Measurements from ENCODE around the gene UPK2. TPM values are rescaled to one million over a fixed set of nuclear protein-coding genes. Genes with fewer than 3 reads are reported as not detected.

UPK2 gene
- total and polyA plus RNA-seq, 2 donors (not counting 3 experiments of a cell fraction or from before 2014, with no cell fraction given) = 0.11 TPM; not detected in 1

DNA sequence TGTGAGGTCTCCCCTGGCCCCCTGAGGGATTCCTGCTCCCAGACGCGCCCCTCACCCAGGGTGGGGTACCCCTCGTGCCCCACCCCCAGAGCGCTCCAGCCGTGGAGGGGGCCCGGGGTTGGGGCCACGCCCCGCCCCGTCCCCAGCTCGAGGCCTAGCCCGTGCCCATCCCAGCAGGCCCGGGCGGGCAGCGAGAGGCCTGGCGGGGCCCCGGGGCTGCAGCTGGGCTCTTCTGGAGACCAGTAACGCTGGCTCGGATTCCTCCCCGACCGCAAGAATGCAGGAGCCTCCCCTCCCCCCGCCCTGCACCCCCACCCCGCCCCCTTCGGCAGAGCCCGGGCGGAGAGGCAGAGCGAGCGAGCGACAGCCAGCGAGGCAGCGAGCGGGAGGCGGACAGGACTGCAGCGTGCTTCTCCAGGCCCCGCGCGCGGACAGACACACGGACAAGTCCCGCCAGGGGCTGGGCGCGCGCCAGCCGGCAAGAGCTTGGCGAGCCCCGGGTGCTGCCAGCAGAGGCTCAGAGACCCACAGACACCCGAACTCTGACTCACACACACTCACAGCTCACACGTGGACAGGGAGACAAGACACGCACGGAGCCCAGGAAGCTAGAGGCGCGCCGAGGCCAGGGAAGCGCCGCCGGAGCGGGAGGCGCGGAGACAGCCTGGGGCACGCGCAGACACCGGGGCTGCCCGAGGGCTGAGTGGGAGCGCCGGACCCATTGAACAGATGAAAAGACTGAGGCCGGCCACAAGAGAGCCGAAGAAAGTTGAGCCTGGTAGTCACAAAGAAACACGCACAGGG, 45.6 kb upstream of the UPK2 start:
- peak; percentile 43 for FAIRE-seq
- peaks cover 17% of the 10 kb centered on the region for H3K79me2 ChIP-seq (ENCODE audit: control insufficient read depth, insufficient read depth, low read length)
- peaks cover 54% of the 10 kb centered on the region for H3K4me1 ChIP-seq (ENCODE audit: control insufficient read depth, extremely low read depth, insufficient read depth, low read length)
- no peaks in the 10 kb centered on the region for H4K20me1 ChIP-seq (replicated peaks; ENCODE audit: control insufficient read depth, extremely low read depth, insufficient read depth, low read length)
- BruUV-seq (replicated peaks) = no TSS peak
- POLR2A ChIA-PET = interaction anchor here (0.6 to 6.3 kb wide), 4 partner anchors 15 to 254 kb away, joined by 3 to 52 read pairs (median 4); partner anchors contain the start of genes BCL9L and DDX6
- H3K9me3 ChIP-seq (replicated peaks; ENCODE audit: control insufficient read depth, insufficient read depth, low read length) = no peaks in the 10 kb centered on the region
- intact Hi-C loops (cut with micrococcal nuclease) (loop anchor here (5.0 kb wide), 2 partner anchors 177 to 407 kb away; partner anchors contain the start of gene MCAM), dilution Hi-C loops (cut with MboI; ENCODE audit: extremely low pct_ligation_motif_present, low sequenced_read_pairs) (no loop called here)
- H3K4me2 ChIP-seq (ENCODE audit: insufficient read depth, low read length) = peak overlapping the region; percentile 15
- peak overlapping the region; percentile 78 for H3K9ac ChIP-seq (replicated peaks; ENCODE audit: extremely low read depth, insufficient read depth, low read length)
- no peak for TF ChIP-seq JUN (IDR thresholded peaks at IDR 0.05; ENCODE audit: borderline replicate concordance, insufficient read depth, insufficient read length, low read depth)
- TF ChIP-seq EZH2 (IDR thresholded peaks at IDR 0.05; ENCODE audit: borderline replicate concordance, low read depth, low read length, severe bottlenecking) = no peak
- no peak for TF ChIP-seq MYC (IDR thresholded peaks at IDR 0.05; ENCODE audit: low read depth, low read length)
- peak; percentile 32 for TF ChIP-seq POLR2AphosphoS5 (IDR thresholded peaks at IDR 0.05; ENCODE audit: insufficient read depth, low read depth, low read length)
- TF ChIP-seq FOS (IDR thresholded peaks at IDR 0.05; ENCODE audit: borderline replicate concordance, insufficient read depth, low read length) = peak; percentile 14
- TF ChIP-seq, protein P1, sequence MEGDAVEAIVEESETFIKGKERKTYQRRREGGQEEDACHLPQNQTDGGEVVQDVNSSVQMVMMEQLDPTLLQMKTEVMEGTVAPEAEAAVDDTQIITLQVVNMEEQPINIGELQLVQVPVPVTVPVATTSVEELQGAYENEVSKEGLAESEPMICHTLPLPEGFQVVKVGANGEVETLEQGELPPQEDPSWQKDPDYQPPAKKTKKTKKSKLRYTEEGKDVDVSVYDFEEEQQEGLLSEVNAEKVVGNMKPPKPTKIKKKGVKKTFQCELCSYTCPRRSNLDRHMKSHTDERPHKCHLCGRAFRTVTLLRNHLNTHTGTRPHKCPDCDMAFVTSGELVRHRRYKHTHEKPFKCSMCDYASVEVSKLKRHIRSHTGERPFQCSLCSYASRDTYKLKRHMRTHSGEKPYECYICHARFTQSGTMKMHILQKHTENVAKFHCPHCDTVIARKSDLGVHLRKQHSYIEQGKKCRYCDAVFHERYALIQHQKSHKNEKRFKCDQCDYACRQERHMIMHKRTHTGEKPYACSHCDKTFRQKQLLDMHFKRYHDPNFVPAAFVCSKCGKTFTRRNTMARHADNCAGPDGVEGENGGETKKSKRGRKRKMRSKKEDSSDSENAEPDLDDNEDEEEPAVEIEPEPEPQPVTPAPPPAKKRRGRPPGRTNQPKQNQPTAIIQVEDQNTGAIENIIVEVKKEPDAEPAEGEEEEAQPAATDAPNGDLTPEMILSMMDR (IDR thresholded peaks at IDR 0.05; ENCODE audit: extremely low read depth in 1 of 2, insufficient read depth in 1 of 2, low read depth in 1 of 2, low read length in 2 of 2) = no peak
- no peak overlapping the region for H2AFZ ChIP-seq (ENCODE audit: low read depth, low read length)
- H3K36me3 ChIP-seq (ENCODE audit: control insufficient read depth in 2 of 2, extremely low read depth in 1 of 2, insufficient read depth in 2 of 2, low read length in 2 of 2) = peaks cover 0 to 12% of the 10 kb centered on the region in 2 experiments
- peak overlapping the region in 1 of 3 experiments; percentile 12 for H3K4me3 ChIP-seq (replicated peaks in 1 of 3; ENCODE audit: insufficient read depth in 1 of 3, low read depth in 1 of 3, low read length in 3 of 3)
- peak overlapping the region; percentile 97 for H3K27ac ChIP-seq (ENCODE audit: insufficient read depth, low read depth, low read length)
- no peaks in the 10 kb centered on the region for H3K9me1 ChIP-seq (replicated peaks; ENCODE audit: control insufficient read depth, extremely low read depth, insufficient read depth, low read length)
- CTCF ChIA-PET = interaction anchor here (1.6 to 10.0 kb wide), 3 partner anchors 16 to 120 kb away, joined by 4 to 330 read pairs (median 12); partner anchors contain the start of genes BCL9L, DDX6 and UPK2
- H3K27me3 ChIP-seq (ENCODE audit: control insufficient read depth in 2 of 2, insufficient read depth in 2 of 2, low read length in 2 of 2) = no peaks in the 10 kb centered on the region
- DNase-seq (ENCODE audit: low read depth, low spot score) = peak; percentile 44
